ENCODE data around the gene RABGEF1.

DNA sequence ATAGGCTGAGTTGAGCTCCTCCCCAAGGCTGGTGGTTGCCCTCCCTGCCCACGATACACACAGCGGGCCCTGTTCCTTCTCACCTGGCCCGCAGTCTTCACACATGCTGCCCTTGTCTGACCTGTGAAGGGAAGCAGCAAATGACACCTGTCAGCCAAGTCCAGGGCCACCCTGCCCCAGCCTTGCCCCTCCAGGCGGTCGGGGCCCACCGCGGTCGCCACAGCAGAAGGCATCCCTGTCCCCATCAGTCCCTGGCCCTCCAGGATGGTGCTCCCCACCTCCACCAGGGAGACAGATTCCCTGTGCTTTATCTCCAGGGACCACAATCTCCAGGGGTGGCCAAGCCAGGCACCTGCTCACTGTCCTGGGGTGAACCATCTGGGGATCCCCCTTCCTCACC is 99.3 kb downstream of the RABGEF1 start:
- no peak for TF ChIP-seq POLR2A (IDR thresholded peaks at IDR 0.05)
- TF ChIP-seq, protein P1, sequence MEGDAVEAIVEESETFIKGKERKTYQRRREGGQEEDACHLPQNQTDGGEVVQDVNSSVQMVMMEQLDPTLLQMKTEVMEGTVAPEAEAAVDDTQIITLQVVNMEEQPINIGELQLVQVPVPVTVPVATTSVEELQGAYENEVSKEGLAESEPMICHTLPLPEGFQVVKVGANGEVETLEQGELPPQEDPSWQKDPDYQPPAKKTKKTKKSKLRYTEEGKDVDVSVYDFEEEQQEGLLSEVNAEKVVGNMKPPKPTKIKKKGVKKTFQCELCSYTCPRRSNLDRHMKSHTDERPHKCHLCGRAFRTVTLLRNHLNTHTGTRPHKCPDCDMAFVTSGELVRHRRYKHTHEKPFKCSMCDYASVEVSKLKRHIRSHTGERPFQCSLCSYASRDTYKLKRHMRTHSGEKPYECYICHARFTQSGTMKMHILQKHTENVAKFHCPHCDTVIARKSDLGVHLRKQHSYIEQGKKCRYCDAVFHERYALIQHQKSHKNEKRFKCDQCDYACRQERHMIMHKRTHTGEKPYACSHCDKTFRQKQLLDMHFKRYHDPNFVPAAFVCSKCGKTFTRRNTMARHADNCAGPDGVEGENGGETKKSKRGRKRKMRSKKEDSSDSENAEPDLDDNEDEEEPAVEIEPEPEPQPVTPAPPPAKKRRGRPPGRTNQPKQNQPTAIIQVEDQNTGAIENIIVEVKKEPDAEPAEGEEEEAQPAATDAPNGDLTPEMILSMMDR (IDR thresholded peaks at IDR 0.05), result no peak
- no peak for TF ChIP-seq POLR2AphosphoS5 (IDR thresholded peaks at IDR 0.05)
